WTC11 (cell line): ENCODE results near the gene MYLK. TPM values are rescaled to one million over a fixed set of nuclear protein-coding genes. Genes with fewer than 3 reads are reported as not detected.

Experiments used
- ATAC-seq: fragments of 200-7000 bp; cut with Tn5 transposase; 2 replicates; pipeline ENCODE4 v1.10.0; 2021; ENCODE audit warnings: mild to moderate bottlenecking, moderate library complexity
- CTCF ChIA-PET: fragments of 300-600 bp; sonication (Branson Sonifier 250); formaldehyde crosslinking; loops from one replicate; lab custom pipeline; 2021; ENCODE audit warnings: antibody characterized with exemption; lab: Charles Lee
- POLR2A ChIA-PET: fragments of 350-600 bp; sonication (Branson Sonifier 250); formaldehyde crosslinking; loops from one replicate; lab custom pipeline; 2021; ENCODE audit warnings: antibody characterized with exemption; lab: Charles Lee
- DNase-seq: peaks from one replicate; pipeline ENCODE4 v3.0.0; 2021; ENCODE audit warnings: low spot score
- H3K27ac Mint-ChIP-seq: 2 replicates; pipeline ENCODE4 v1.8.0; 2021; ENCODE audit warnings: mixed read lengths
- H3K27me3 Mint-ChIP-seq: 2 replicates; pipeline ENCODE4 v1.8.0; 2021; ENCODE audit warnings: low read depth, mild to moderate bottlenecking, moderate library complexity, mixed read lengths
- H3K36me3 Mint-ChIP-seq: 2 replicates; pipeline ENCODE4 v1.8.0; 2021; ENCODE audit warnings: mixed read lengths
- H3K4me1 Mint-ChIP-seq: 2 replicates; pipeline ENCODE4 v1.8.0; 2022; ENCODE audit warnings: mixed read lengths
- H3K4me3 Mint-ChIP-seq: 2 replicates; pipeline ENCODE4 v1.8.0; 2021; ENCODE audit warnings: mild to moderate bottlenecking, moderate library complexity, mixed read lengths
- H3K9me3 Mint-ChIP-seq: 2 replicates; pipeline ENCODE4 v1.8.0; 2021; ENCODE audit warnings: mixed read lengths
- CREB1 ChIP-seq: sonication (generic); formaldehyde crosslinking; IDR thresholded peaks from 2 replicates; pipeline ENCODE4 v1.8.0; 2023; ENCODE audit warnings: mild to moderate bottlenecking, missing genetic modification reagents
- EMX1 ChIP-seq: fragments of 250-450 bp; sonication (Bioruptor Pico); IDR thresholded peaks from 2 replicates; pipeline ENCODE4 v1.8.0; 2021; ENCODE audit warnings: mild to moderate bottlenecking
- ETV6 ChIP-seq: sonication (generic); formaldehyde crosslinking; IDR thresholded peaks from 2 replicates; pipeline ENCODE4 v1.8.1; 2022; ENCODE audit warnings: mild to moderate bottlenecking, missing genetic modification reagents
- JAZF1 ChIP-seq: fragments of 250-450 bp; sonication (Bioruptor Pico); IDR thresholded peaks from 2 replicates; pipeline ENCODE4 v1.9.0; 2021; ENCODE audit warnings: moderate library complexity, mild to moderate bottlenecking, inconsistent platforms
- JUN ChIP-seq: sonication (generic); formaldehyde crosslinking; IDR thresholded peaks from 2 replicates; pipeline ENCODE4 v1.8.0; 2023; ENCODE audit warnings: mild to moderate bottlenecking, missing genetic modification reagents
- NR1H2 ChIP-seq: sonication (generic); formaldehyde crosslinking; IDR thresholded peaks from 2 replicates; pipeline ENCODE4 v1.9.0; 2021; ENCODE audit warnings: mild to moderate bottlenecking, moderate library complexity, missing genetic modification reagents
- TCF7 ChIP-seq: sonication (generic); formaldehyde crosslinking; IDR thresholded peaks from 2 replicates; pipeline ENCODE4 v1.8.0; 2022; ENCODE audit warnings: mild to moderate bottlenecking, low read depth, missing genetic modification reagents, moderate library complexity
- ZBTB21 ChIP-seq: sonication (generic); formaldehyde crosslinking; IDR thresholded peaks from 2 replicates; pipeline ENCODE4 v1.8.1; 2023; ENCODE audit warnings: mild to moderate bottlenecking, missing genetic modification reagents, borderline replicate concordance
- ZNF138 ChIP-seq: sonication (generic); formaldehyde crosslinking; conservative IDR thresholded peaks from 2 replicates; pipeline ENCODE4 v1.8.1; 2022; ENCODE audit warnings: mild to moderate bottlenecking, moderate library complexity, missing genetic modification reagents
- ZNF263 ChIP-seq: sonication (generic); formaldehyde crosslinking; IDR thresholded peaks from 2 replicates; pipeline ENCODE4 v1.8.1; 2022; ENCODE audit warnings: low read depth, mild to moderate bottlenecking, moderate library complexity, missing genetic modification reagents
- total RNA-seq: library from RNA; stranded (reverse); gene quantifications from 3 replicates; pipeline ENCODE4 v1.2.3, GENCODE V29; 2021
- TF ChIP-seq, protein P1 (sequence below): sonication (generic); formaldehyde crosslinking; IDR thresholded peaks from 2 replicates; pipeline ENCODE4 v1.8.1; 2023; ENCODE audit warnings: mild to moderate bottlenecking, missing genetic modification reagents, moderate library complexity
- TF ChIP-seq, protein P2 (sequence below): sonication (generic); formaldehyde crosslinking; IDR thresholded peaks from 2 replicates; pipeline ENCODE4 v1.8.0; 2022; ENCODE audit warnings: mild to moderate bottlenecking, missing genetic modification reagents
- TF ChIP-seq, protein P3 (sequence below): sonication (generic); formaldehyde crosslinking; IDR thresholded peaks from 2 replicates; pipeline ENCODE4 v1.8.1; 2023; ENCODE audit warnings: mild to moderate bottlenecking, moderate library complexity, missing genetic modification reagents
- TF ChIP-seq, protein P4 (sequence below): fragments of 250-450 bp; sonication (Bioruptor Pico); IDR thresholded peaks from 2 replicates; pipeline ENCODE4 v1.9.0; 2021; ENCODE audit warnings: mild to moderate bottlenecking, borderline replicate concordance
- TF ChIP-seq, protein P5 (sequence below): fragments of 250-450 bp; sonication (Bioruptor Pico); IDR thresholded peaks from 2 replicates; pipeline ENCODE4 v2.1.2; 2022; ENCODE audit warnings: mild to moderate bottlenecking, moderate library complexity
- TF ChIP-seq, protein P6 (sequence below): sonication (generic); formaldehyde crosslinking; IDR thresholded peaks from 2 replicates; pipeline ENCODE4 v1.8.1; 2023; ENCODE audit warnings: mild to moderate bottlenecking, missing genetic modification reagents, borderline replicate concordance

Gene MYLK
- total RNA-seq, 1 experiment from 2014 or later: 10.4 TPM

GRCh38 chr3:123637841-123638240 is 246.3 kb downstream of the MYLK start:
- H3K27me3 Mint-ChIP-seq: no peaks in the 10 kb centered on the region
- DNase-seq: no peak
- H3K36me3 Mint-ChIP-seq: no peaks in the 10 kb centered on the region
- no peak overlapping the region for H3K4me3 Mint-ChIP-seq
- CTCF ChIA-PET: interaction anchor here (1.2 to 5.7 kb wide), 2 partner anchors 16 to 57 kb away, joined by 3 to 108 read pairs; no protein-coding TSS in a partner anchor
- TF ChIP-seq JAZF1 (CRISPR knock-in tag) (no peak), CREB1 (CRISPR knock-in tag) (no peak), TCF7 (CRISPR knock-in tag) (no peak), ZNF138 (CRISPR knock-in tag) (no peak), JUN (CRISPR knock-in tag) (no peak), ETV6 (no peak), EMX1 (no peak), ZNF263 (CRISPR knock-in tag) (no peak), ZBTB21 (CRISPR knock-in tag) (no peak), NR1H2 (CRISPR knock-in tag) (no peak)
- TF ChIP-seq, protein P1, sequence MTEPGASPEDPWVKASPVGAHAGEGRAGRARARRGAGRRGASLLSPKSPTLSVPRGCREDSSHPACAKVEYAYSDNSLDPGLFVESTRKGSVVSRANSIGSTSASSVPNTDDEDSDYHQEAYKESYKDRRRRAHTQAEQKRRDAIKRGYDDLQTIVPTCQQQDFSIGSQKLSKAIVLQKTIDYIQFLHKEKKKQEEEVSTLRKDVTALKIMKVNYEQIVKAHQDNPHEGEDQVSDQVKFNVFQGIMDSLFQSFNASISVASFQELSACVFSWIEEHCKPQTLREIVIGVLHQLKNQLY (CRISPR knock-in tag): no peak
- TF ChIP-seq, protein P2, sequence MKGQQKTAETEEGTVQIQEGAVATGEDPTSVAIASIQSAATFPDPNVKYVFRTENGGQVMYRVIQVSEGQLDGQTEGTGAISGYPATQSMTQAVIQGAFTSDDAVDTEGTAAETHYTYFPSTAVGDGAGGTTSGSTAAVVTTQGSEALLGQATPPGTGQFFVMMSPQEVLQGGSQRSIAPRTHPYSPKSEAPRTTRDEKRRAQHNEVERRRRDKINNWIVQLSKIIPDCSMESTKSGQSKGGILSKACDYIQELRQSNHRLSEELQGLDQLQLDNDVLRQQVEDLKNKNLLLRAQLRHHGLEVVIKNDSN: no peak
- TF ChIP-seq, protein P3, sequence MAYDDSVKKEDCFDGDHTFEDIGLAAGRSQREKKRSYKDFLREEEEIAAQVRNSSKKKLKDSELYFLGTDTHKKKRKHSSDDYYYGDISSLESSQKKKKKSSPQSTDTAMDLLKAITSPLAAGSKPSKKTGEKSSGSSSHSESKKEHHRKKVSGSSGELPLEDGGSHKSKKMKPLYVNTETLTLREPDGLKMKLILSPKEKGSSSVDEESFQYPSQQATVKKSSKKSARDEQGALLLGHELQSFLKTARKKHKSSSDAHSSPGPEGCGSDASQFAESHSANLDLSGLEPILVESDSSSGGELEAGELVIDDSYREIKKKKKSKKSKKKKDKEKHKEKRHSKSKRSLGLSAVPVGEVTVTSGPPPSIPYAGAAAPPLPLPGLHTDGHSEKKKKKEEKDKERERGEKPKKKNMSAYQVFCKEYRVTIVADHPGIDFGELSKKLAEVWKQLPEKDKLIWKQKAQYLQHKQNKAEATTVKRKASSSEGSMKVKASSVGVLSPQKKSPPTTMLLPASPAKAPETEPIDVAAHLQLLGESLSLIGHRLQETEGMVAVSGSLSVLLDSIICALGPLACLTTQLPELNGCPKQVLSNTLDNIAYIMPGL (CRISPR knock-in tag): no peak
- TF ChIP-seq, protein P4, sequence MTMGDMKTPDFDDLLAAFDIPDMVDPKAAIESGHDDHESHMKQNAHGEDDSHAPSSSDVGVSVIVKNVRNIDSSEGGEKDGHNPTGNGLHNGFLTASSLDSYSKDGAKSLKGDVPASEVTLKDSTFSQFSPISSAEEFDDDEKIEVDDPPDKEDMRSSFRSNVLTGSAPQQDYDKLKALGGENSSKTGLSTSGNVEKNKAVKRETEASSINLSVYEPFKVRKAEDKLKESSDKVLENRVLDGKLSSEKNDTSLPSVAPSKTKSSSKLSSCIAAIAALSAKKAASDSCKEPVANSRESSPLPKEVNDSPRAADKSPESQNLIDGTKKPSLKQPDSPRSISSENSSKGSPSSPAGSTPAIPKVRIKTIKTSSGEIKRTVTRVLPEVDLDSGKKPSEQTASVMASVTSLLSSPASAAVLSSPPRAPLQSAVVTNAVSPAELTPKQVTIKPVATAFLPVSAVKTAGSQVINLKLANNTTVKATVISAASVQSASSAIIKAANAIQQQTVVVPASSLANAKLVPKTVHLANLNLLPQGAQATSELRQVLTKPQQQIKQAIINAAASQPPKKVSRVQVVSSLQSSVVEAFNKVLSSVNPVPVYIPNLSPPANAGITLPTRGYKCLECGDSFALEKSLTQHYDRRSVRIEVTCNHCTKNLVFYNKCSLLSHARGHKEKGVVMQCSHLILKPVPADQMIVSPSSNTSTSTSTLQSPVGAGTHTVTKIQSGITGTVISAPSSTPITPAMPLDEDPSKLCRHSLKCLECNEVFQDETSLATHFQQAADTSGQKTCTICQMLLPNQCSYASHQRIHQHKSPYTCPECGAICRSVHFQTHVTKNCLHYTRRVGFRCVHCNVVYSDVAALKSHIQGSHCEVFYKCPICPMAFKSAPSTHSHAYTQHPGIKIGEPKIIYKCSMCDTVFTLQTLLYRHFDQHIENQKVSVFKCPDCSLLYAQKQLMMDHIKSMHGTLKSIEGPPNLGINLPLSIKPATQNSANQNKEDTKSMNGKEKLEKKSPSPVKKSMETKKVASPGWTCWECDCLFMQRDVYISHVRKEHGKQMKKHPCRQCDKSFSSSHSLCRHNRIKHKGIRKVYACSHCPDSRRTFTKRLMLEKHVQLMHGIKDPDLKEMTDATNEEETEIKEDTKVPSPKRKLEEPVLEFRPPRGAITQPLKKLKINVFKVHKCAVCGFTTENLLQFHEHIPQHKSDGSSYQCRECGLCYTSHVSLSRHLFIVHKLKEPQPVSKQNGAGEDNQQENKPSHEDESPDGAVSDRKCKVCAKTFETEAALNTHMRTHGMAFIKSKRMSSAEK (CRISPR knock-in tag): no peak
- TF ChIP-seq, protein P5, sequence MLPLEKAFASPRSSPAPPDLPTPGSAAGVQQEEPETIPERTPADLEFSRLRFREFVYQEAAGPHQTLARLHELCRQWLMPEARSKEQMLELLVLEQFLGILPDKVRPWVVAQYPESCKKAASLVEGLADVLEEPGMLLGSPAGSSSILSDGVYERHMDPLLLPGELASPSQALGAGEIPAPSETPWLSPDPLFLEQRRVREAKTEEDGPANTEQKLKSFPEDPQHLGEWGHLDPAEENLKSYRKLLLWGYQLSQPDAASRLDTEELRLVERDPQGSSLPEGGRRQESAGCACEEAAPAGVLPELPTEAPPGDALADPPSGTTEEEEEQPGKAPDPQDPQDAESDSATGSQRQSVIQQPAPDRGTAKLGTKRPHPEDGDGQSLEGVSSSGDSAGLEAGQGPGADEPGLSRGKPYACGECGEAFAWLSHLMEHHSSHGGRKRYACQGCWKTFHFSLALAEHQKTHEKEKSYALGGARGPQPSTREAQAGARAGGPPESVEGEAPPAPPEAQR (CRISPR knock-in tag): no peak
- TF ChIP-seq, protein P6, sequence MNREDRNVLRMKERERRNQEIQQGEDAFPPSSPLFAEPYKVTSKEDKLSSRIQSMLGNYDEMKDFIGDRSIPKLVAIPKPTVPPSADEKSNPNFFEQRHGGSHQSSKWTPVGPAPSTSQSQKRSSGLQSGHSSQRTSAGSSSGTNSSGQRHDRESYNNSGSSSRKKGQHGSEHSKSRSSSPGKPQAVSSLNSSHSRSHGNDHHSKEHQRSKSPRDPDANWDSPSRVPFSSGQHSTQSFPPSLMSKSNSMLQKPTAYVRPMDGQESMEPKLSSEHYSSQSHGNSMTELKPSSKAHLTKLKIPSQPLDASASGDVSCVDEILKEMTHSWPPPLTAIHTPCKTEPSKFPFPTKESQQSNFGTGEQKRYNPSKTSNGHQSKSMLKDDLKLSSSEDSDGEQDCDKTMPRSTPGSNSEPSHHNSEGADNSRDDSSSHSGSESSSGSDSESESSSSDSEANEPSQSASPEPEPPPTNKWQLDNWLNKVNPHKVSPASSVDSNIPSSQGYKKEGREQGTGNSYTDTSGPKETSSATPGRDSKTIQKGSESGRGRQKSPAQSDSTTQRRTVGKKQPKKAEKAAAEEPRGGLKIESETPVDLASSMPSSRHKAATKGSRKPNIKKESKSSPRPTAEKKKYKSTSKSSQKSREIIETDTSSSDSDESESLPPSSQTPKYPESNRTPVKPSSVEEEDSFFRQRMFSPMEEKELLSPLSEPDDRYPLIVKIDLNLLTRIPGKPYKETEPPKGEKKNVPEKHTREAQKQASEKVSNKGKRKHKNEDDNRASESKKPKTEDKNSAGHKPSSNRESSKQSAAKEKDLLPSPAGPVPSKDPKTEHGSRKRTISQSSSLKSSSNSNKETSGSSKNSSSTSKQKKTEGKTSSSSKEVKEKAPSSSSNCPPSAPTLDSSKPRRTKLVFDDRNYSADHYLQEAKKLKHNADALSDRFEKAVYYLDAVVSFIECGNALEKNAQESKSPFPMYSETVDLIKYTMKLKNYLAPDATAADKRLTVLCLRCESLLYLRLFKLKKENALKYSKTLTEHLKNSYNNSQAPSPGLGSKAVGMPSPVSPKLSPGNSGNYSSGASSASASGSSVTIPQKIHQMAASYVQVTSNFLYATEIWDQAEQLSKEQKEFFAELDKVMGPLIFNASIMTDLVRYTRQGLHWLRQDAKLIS (CRISPR knock-in tag): no peak
- TF ChIP-seq, all 79 proteins: peak for 0
- no peak overlapping the region for H3K27ac Mint-ChIP-seq
- no peak for ATAC-seq
- H3K9me3 Mint-ChIP-seq: no peaks in the 10 kb centered on the region
- peaks cover 74% of the 10 kb centered on the region for H3K4me1 Mint-ChIP-seq
- POLR2A ChIA-PET: no interaction called here
